Measurements from ENCODE around the gene GYS1.
A peak's percentile ranks its signal among the peaks of the same experiment; 100 is the strongest.
"Not testable (repeated sequence)": the region's sequence is repeated elsewhere in the genome, so short reads cannot be mapped to it uniquely, and the experiment has no call there.

Gene GYS1

DNA sequence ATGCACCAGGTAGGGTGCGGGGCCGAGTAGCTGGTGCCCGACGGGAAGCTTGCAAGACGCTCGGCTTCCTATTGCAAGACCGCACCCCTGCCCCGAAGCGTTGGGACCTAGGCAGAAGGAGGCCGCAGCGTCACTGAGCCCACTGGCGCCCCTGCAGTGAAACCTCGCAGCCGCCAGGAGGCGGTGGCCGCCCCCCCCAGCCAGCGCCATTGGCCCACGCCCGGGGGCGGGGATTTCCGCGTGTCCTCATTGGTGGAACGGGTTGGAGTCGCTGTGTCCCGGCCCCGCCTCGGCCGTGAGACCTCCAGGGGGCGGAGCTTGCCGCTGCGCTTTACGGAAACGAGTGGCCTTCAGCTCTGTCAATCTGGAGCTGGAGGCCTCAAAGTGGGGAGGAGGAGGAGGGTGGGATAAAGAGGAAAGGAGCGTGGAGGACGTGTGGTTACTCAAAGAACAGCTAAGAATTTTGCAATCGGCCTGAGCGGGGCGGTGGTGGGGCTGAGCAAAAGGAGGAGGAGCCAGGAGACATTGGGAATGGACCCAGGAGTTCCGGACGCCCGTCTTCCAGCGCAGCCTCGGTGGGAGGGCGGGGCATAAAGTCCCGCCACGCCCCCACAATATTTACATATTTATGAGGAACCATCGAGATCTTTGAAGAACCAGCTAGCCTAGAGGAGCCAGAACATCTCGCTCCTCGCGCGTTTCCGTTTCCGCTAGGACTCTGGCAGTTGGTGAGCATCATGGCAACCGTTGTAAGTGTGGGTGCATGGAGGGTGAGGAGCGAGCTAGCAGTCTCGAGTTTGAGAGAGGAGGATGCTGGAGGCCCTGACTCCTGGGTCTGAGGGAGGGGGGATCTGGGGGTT lies at the start of gene GYS1, which contains the start of gene RUVBL2:
TSS of gene GYS1 (minus strand) at position 135 of the 860 bp plus-strand sequence. CDS start 197 bp downstream, outside the sequence.
TSS of gene RUVBL2 (plus strand) at position 713 of the 860 bp plus-strand sequence. CDS start at position 738, 25 bp downstream.
- DNase-seq: peak; percentile 100

DNA sequence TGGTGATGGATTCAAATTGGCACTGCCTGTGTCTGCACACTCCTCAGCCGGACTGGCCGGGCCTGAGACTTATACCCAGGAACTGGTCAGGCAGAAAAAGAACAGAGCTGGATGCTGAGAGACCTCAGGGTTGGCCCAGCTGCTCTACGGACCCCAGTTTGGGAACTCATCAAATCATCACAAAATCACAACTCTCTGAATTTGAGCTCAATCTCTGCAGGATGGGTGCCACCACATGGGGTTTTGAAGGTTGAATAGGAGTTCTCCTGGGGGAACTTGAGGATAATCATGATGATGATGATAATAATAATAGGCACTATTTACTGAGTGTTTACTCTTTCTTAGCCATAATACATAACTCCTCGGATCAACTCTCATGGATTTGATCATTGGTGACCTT lies 49.6 kb upstream of the GYS1 start:
- not testable (repeated sequence) for DNase-seq

DNA sequence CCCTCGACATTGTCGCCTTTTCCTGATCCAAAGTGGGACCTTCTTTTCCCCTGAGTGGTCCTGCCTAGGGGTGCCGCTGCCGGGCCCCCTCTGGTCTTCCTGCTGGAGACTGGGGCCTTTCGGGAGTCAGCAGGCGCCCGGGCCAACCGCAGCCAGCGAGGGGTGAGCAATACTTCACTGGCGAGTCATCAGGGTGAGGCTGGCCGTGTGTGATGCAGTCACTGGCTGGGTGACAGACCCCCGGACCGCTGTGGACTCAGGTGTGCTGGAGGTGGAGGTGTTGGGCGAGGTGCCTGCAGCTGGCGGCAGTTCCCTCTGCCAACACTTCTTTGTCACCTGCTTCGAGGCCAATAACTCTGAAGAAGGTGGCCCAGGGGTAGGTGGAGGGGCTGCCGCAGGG lies 49.1 kb upstream of the GYS1 start:
- no peak for DNase-seq

DNA sequence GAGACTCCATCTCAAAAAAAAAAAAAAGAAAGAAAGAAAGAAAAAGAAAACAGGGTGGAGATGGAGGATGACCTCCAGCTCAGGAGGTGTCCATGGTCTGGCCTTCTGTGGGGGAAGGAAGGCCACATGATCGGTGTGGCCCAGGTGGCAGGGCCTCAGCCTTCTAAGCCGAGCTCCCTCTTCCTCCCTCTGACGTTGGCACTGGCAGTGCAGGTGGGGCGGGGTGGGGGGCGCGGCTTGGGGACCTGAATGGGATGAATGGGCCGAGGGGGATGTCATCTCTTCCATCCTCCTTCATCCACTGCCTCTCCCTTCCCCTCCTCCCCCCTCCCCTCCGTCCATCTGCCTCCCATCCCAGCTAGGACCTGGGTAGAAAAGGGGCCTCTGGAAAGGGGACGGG lies 46.6 kb upstream of the GYS1 start:
- DNase-seq: not testable (repeated sequence)

DNA sequence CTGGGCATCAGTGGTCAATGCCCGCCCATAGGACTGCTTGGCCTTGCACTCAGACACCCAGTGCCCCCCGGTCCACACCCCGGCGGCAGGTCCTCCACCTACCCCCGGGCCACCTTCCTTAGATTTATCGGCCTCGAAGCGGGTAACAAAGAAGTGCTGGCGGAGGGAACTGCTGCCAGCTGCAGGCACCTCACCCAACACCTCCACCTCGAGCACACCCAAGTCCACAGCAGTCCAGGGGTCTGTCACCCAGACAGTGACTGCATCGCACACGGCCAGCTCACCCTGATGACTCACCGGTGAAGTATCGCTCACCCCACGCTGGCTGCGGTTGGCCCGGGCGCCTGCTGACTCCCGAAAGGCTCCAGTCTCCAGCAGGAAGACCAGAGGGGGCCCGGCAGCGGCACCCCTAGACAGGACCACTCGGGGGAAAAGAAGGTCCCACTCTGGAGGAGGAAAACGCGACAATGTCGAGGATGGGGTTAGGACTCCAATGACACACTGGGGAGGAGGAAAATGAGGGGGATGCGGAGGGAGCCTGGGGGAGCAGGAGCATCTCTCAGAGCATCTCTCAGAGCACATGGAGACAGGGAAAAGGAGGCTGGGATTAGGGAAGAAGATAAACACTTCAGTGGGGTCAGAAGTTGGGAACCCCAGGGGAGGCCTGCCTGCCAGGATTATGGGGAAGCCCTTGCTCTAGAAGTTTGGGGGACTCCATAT lies 45.6 kb upstream of the GYS1 start:
- not testable (repeated sequence) for DNase-seq

GRCh38 chr19:49038111-49038510 lies 45.0 kb upstream of the GYS1 start:
- DNase-seq: not testable (repeated sequence)

GRCh38 chr19:49036815-49037214 lies 43.7 kb upstream of the GYS1 start, which contains the start of gene CGB1:
Gene CGB1, minus strand, starts transcription at chr19:49036895. Its CDS starts 184 bp downstream, at chr19:49036711.
- not testable (repeated sequence) for DNase-seq

GRCh38 chr19:49031642-49032301 lies 38.7 kb upstream of the GYS1 start, which contains the start of gene CGB2:
Gene CGB2, plus strand, starts transcription at chr19:49031890. Its CDS starts 206 bp downstream, at chr19:49032096.
- not testable (repeated sequence) for DNase-seq

DNA sequence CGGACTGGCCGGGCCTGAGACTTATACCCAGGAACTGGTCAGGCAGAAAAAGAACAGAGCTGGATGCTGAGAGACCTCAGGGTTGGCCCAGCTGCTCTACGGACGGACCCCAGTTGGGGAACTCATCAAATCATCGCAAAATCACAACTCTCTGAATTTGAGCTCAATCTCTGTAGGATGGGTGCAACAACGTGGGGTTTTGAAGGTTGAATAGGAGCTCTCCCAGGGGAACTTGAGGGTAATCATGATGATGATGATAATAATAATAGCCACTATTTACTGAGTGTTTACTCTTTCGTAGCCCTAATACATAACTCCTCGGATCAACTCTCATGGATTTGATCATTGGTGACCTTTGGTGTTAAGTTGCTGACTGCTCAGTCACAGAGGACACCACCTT lies 37.2 kb upstream of the GYS1 start:
- not testable (repeated sequence) for DNase-seq

DNA sequence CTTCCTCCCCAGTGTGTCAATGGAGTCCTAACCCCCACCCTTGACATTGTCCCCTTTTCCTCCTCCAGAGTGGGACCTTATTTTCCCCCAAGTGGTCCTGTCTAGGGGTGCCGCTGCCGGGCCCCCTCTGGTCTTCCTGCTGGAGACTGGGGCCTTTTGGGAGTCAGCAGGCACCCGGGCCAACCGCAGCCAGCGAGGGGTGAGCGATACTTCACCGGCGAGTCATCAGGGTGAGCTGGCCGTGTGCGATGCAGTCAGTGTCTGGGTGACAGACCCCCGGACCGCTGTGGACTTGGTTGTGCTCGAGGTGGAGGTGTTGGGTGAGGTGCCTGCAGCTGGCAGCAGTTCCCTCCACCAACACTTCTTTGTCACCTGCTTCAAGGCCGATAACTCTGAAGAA lies 36.6 kb upstream of the GYS1 start:
- DNase-seq: not testable (repeated sequence)

DNA sequence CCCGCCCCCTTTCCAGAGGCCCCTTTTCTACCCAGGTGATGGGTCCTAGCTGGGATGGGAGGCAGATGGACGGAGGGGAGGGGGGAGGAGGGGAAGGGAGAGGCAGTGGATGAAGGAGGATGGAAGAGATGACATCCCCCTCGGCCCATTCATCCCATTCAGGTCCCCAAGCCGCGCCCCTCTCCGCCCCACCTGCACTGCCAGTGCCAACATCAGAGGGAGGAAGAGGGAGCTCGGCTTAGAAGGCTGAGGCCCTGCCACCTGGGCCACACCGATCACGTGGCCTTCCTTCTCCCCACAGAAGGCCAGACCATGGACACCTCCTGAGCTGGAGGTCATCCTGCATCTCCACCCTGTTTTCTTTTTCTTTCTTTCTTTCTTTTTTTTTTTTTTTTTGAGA lies 35.6 kb upstream of the GYS1 start:
- not testable (repeated sequence) for DNase-seq

GRCh38 chr19:49025599-49025998 lies 32.5 kb upstream of the GYS1 start:
- not testable (repeated sequence) for DNase-seq

DNA sequence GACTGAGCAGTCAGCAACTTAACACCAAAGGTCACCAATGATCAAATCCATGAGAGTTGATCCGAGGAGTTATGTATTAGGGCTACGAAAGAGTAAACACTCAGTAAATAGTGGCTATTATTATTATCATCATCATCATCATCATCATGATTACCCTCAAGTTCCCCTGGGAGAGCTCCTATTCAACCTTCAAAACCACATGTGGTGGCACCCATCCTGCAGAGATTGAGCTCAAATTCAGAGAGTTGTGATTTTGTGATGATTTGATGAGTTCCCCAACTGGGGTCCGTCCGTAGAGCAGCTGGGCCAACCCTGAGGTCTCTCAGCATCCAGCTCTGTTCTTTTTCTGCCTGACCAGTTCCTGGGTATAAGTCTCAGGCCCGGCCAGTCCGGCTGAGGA lies 32.0 kb upstream of the GYS1 start:
- DNase-seq: not testable (repeated sequence)

DNA sequence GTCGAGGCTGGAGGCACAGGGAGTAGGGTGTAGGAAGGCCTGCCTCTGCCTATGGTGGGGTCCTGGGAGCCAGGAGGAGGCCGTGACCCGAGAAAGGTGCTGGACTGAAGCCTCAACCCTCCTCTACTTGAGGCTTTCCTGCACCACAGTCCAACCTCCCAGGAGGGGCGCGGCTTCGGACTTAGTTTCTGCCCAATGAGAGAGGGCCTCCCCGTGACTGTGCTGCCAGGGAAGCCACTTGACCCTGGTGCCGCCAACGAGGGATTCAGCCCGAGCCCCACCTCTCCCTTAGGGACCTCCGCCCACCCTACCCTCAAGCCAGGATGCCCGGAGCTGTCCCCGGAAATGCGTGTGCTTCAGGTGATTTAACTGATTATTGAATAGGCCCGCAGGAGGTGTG lies 31.1 kb upstream of the GYS1 start, which contains the start of gene CGB3:
TSS of gene CGB3 (minus strand) at position 101 of the 400 bp plus-strand sequence. CDS start 362 bp downstream, outside the sequence.
- not testable (repeated sequence) for DNase-seq

DNA sequence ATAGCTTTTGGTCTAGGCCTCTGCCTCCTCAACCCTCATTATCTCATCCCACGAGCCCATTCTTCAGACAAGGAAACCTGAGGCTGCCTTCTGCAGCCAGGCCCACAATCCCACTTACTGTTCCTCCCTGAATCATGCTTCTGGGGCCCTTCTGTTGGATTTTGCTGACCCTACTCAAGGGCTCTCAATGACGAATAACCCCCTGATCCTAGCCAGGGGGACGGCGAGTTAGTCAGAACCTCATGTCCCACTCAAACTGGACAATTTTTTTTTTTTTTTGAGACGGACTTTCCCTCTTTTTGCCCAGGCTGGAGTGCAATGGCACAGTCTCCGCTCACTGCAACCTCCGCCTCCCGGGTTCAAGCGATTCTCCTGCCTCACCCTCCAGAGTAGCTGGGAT lies 29.0 kb upstream of the GYS1 start:
- DNase-seq: no peak

DNA sequence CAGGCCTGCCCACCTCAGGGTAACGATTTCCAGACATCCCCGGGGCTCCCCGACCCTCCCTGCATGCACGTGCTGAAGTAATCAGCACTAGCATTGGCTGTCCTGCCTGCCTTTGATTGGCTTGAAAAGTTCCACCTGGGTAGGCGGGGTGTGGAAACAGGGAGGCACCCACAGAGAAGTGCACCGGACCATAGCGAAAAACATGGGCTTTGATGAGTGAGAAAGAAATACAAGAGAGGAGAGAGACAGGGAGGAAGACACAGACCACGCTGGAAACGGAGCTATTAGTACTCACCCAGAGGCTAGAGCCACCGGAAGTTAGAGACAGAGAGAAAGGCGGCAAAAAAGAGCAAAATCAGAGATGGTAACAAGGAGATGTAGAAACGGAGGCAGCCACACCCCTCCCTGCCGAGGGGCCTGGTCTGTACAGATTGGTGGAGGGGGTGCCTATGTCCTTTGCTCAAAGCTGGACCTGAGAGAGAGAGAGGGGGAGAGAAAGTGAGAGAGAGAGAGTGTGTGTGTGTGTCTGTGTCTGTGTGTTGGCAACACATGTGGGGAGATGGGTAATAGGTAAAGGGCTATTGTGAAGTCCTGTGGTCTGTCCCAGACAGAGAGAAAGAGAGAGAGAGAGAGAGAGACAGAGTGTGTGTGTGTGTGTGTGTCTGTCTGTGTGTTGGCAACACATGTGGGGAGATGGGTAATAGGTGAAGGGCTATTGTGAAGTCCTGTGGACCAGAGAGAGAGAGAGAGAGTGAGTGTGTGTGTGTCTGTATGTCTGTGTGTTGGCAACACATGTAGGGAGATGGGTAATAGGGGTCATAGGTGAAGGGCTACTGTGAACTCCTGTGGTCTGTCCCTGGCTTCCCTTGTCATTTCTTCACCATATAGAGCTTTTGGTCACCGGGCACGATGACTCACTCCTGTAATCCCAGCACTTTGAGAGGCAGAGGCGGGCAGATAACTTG lies 28.1 kb upstream of the GYS1 start:
- DNase-seq: no peak

GRCh38 chr19:49020342-49020741 lies 27.2 kb upstream of the GYS1 start:
- no peak for DNase-seq

DNA sequence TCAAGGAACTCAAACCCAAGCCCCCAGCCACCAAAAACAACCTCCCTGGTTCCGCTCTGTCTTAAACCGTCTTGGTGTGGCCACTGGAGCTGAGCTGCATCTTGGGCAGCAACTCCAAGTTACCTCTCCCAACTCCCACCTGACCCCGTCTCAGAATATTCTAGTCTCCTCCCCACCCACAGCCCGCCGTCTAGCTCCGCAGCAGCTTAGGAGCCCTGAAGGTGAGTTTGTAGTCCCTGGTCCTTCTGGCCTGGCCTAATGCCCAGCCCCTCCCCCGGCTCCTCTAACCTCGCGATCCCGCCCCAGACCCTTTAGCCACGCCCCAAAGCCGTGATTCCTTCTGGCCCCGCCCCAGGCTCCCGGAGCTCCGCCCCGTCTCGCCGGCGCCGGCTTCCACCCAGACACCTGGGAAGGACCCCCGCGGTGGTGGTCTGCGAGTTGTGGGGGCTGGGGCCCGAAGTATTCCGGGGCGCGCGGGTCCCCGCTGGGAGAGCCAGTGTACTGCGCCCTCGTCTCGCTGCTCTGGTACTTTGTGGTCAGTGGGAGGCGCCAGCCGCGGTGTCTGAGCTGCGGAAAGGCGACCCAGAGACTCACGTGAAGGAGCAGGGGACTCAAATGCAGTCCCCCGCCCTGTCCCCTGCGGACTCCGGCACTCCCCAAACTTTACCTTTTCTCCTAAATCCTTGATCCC lies 26.3 kb upstream of the GYS1 start:
- DNase-seq: no peak

GRCh38 chr19:49018388-49019241 lies 25.5 kb upstream of the GYS1 start:
- not testable (repeated sequence) for DNase-seq
